HG03103 (cell line): ENCODE measurements around the gene PARP16.
A peak's percentile ranks its signal among the peaks of the same experiment; 100 is the strongest.

Experiments used
- ATAC-seq: cut with Tn5 transposase; IDR thresholded peaks from one replicate; pipeline ENCODE4 v1.9.1; 2021; ENCODE audit warnings: low read depth; ENCODE audit not compliant: unreplicated experiment

Gene PARP16

DNA sequence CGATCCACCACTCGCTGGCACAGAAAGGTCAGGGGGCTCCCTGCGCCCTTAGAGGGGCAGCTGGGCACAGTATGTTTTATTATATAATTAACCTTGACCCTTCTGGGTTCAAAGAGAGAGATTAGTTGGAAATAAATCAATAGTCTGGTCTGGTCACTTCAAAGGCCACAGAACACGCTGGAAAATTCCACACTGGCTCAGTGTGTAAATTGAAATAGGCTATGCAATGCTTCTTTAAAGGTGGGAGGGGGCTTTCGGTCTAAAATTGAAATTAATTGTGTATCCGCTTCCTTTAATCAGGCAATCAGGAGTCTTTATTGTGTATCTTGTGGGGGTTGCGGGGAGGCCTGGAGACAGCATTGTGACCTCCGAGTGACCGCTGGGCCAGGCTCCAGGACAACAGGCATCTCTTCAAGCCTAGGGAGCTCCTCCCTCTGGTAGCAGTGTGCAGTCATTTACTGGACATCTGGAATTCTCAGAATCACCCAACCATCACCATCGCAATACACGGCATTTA lies 25.8 kb upstream of the PARP16 start:
- no peak for ATAC-seq

DNA sequence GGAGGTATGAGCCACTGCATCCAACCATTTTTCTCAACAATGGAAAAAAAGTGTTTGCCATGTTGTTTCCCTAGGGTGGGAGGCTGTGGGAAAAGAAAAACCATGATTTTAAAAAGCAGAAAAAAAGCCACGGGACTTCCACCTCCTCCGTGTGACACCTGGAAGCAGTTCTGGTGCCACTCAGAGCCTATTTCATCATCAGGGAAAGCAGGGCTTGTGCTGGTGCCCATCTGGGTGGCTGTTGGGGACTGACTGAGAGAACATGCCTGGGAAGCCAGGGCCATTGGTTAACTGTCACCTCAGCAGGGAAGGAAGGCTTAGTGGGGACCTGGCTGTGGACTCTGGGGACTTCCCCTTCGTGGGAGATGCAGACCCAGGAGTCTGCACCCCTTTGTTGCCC lies 25.1 kb upstream of the PARP16 start:
- no peak for ATAC-seq

DNA sequence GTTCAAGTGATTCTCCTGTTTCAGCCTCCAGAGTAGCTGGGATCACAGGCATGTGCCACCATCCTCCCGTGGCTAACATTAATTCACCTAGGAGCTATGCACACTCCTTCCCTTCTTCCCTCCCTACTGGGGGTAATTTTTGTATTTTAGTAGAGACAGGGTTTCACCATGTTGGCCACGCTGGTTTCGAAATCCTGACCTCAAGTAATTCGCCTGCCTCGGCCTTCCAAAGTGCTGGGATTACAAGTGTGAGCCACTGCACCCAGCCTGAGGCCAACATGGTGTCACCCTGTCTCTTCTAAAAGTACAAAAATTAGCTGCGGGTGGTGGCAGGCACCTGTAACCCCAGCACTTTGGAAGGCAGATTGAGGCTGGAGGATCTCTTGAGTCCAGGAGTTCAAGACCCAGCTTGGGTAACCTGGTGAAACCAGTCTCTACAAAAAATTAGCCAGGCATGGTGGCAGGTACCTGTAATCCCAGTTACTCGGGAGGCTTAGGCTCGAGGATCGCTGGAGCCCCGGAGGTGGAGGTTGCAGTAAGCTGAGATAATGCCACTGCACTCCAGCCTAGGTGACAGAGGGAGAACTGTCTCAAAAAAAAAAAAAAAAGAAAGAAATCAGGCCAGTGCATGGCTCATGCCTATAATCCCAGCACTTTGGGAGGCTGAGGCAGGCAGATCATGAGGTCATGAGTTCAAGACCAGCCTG lies 23.9 kb upstream of the PARP16 start:
- ATAC-seq, result no peak

DNA sequence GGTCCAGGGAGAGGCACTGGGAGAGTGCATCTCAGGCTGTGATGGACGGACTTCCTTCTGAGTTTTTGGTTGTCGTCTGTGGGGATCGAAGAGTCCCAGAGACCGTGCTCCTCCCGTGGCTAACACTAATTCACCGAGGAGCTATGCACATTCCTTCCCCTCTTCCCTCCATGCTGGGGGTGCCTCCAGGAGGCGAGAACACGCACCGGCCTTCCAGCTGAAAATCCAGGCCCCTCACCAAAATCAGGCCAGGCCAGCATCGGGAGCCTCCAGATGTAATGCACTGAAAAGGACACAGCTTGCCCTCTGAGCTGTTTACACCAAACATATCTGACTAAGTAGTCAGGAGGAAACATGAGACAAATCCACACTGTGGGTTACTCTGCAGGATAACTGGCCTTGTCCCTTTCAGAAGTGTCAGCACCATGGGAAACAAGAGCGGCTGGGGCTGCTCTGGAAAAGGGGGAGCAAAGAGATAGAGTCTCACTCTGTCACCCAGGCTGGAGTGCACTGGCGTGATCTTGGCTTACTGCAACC lies 23.3 kb upstream of the PARP16 start:
- no peak for ATAC-seq

DNA sequence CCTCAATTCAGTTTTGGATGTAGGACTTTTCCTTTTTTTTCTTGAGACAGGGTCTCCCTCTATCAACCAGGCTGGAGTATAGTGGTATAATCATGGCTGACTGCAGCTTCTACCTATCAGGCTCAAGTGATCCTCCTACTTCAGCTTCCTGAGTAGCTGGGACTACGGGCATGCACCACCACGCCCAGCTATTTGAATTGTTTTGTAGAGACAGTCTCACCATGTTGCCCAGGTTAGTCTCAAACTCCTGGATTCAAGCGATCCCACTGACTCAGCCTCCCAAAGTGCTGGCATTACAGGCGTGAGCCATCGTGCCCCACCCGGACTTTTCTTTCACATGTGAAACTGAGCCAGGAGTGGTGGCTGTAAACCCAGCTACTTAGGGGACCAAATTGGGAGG lies 21.3 kb upstream of the PARP16 start:
- no peak for ATAC-seq

DNA sequence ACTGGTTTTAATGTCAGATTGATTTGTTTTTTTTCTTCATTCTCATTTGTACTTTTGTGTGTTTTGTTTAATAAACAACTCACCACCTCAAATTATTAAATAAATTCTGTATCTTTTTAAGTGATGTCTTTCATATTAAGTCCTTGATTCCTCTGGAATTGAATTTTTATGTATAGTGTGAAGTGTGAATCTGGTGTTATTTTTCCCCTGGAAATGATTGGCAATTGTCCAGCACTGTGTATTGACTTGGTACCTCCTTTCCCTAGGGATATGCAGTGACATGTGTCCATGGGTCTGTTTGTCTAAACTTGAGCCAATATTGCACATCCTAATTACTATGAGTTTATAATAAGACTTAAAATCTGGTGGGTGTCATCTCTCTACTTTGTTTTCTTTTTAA lies 19.9 kb upstream of the PARP16 start:
- no peak for ATAC-seq

DNA sequence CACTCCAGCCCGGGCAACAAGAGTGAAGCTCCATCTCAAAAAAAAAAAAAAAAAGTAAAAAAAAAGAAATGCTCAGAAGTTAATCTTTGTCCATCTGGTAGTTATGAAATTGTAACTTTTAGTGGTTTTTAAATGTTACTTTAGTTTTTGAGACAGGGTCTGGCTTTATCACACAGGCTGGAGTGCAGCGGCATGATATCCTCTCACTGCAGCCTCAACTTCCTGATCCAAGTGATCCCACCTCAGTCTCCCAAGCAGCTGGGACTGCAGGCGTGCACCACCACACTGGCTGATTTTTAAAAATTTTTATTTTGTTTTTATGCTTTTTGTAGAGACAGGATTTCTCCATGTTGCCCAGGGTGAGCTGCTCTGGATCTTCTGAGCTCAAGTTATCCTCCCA lies 19.1 kb upstream of the PARP16 start:
- no peak for ATAC-seq

DNA sequence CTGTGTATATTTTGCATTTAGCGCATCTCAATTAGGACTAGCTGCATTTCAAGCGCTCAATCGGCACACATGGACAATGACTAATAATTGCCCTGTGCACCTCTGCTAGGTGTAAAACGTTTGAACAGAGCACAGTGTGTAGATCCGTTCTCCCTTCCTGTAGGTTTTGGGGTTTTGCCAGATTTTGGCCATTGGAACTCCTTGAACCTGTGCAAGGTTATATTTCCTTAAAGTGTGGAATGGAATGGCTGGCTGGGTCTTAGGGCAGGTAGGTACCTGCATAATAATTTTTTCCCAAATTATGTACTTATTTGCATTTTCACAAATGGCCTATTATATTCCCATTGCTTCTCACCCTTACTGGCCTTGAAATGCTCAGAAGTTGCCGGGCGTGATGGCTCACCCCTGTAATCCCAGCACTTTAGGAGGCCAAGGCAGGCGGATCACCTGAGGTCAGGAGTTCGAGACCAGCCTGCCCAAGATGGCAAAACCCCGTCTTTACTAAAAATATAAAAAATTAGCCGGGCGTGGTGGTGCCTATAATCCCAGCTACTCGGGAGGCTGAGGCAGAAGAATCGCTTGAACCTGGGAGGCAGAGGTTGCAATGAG lies 18.6 kb upstream of the PARP16 start:
- ATAC-seq, result no peak

DNA sequence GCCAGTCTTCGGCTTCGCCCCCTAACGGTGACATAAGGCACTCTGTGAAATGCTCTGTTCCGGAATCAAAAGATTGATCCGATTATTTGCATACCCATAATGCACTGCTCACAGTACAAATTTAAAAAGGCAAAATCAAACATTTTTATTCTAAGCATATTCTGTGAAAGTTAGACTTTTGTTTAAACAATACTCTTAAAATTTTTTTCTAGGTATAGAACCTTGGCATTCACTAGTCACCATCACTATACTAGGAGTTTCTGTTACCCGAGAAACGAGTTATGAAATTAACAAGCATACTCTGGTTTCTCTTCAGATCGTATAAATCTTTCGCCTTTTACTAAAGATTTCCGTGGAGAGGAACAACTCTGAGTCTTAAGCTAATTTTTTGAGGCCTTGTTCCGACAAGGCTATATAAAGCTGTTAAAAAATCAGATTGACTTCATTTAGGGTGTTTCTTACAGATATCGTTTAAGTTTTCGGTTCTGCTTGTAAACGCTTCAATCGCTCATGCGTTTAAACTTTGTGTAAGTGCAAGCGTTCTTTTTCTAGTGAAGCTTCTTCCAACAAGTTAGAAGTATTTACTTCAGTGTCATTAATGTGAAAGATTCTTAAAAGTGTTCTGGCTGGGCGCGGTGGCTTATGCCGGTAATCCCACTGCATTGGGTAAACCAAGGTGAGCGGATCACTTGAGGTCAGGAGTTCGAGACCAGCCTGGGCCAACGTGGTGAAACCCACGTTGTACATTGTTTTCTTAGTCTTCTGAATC lies 17.9 kb upstream of the PARP16 start, which contains the start of gene RNU5B-1:
Gene RNU5B-1, plus strand, starts transcription at position 297 of the 769 bp plus-strand sequence.
- peak; percentile 72 for ATAC-seq

DNA sequence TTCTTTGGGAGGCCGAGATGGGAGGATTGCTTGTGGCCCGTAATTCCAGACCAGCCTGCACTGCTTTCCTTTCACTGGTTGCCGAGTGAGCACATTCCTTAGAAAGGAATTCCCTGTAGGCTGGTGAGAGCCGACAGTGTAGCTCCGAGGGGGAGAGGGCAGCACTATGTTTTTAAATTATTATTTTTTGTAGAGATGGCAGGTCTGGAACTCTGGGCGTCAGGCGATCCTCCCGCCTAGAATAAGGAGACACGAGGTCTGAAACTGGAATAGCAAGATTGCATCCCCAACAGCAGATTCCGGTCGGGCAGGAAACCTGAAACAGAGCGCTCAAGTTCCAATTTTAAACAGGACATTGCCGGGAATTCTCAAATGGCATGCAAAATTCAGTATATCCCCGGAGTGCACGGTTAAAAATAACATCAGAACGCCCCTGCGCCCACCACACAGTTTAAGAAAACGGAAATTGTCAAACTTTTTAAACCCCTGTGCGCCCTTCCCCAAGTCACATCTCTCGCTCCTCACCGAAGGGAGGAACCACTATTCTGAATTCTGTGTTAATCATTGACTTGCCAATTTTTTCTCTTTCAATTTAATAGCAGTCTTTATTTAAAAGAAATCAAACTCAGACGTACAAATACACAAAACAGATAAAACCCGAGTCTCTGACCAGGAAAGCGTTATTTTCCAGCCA lies 17.2 kb upstream of the PARP16 start:
- no peak for ATAC-seq

DNA sequence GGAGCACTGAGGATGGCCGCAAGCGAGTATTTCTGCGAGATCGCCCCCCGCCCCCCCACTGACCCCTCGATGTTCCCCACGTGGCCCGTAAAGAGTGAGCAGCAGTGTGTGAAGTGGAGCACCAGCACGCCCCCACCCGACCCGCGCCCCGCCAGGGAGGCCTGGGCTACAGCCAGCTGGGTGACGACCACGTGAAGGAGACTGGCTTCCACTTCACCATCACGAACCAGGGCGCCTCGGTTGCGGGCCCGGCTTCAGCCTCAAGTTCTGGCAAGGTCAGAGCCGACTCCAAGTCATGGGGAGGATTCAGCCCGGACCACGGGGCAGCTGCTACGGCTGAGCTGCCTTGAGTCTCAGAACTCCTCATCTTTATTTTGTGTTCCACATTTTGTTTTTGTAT lies 15.4 kb upstream of the PARP16 start:
- ATAC-seq, result no peak

DNA sequence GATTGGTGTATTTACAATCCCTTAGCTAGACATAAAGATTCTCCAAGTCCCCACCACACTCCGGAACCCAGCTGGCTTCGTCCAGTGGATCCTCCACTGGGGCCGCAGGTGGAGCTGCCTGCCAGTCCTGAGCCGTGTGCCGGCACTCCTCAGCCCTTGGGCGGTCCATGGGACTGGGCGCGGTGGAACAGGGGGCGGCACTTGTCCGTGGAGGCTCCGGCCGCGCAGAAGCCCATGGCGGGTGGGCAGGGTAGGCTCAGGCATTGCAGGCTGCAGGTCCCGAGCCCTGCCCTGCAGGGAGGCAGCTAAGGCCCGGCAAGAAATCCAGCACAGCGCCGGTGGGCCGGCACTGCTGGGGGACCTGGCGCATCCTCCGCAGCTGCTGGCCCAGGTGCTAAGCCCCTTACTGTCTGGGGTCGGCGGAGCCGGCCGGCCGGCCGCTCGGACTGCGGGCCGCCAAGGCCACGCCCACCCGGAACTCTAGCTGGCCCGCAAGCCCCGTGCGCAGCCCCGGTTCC lies 14.3 kb upstream of the PARP16 start:
- no peak for ATAC-seq

DNA sequence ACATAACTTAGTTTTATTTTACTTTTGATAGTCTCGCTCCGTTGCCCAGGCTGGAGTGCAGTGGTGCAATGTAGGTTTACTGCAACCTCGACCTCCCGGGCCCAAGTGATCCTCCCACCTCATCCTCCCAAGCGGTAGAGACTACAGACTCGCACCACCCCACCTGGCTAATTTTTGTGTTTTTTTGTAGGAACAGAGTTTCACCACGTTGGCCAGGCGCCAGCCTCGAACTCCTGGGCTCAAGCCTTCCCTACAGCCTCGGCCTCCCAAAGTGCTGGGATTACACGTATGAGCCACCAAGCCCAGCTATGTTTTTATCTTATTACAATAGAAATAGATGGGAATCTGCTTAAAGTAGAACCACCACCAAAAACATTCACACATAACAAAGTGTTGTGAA lies 12.0 kb upstream of the PARP16 start:
- no peak for ATAC-seq

DNA sequence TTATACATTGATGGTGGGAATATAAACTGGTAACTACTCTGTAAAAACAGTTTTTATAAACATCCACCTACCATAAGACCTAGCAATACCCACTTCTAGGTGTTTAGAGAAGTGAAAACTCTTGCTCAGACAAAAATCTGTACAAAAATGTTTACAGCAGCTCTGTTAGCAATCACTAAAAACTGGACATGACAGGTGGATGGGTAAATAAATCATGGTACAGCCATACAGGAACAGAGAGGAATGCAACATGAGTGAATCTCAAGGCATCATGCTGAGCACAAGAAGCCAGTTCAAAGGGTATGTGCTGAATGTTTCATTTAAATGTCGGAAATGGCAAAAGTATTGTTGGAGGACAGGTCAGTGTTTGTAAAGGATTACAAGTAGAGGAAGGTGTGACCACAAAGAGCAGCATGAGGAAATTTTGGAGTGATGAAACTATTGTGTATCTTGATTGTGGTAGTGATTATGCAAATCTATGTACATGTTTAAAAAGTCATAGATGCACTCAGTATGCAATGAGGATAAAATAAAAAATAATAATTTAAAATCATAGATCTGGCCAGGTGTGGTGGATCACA lies 6.3 kb upstream of the PARP16 start:
- ATAC-seq, result no peak

DNA sequence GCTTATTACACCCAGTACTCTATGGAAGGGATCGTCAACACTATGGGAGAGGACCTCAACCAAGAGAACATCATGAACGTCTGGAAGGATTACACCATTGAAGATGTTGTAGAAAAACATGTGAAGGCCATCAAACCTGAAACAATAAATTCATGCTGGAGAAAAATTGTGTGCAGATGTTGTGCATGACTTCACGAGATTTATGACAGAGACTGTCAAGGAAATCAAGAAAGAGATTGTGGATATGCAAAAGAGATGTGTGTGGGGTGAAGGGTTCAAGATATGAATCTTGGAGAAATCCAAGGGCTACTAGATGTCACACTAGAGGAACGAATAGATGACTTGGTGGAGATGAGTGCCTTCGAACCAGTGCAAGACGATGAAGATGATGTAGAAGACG lies 3.5 kb upstream of the PARP16 start:
- ATAC-seq, result no peak

DNA sequence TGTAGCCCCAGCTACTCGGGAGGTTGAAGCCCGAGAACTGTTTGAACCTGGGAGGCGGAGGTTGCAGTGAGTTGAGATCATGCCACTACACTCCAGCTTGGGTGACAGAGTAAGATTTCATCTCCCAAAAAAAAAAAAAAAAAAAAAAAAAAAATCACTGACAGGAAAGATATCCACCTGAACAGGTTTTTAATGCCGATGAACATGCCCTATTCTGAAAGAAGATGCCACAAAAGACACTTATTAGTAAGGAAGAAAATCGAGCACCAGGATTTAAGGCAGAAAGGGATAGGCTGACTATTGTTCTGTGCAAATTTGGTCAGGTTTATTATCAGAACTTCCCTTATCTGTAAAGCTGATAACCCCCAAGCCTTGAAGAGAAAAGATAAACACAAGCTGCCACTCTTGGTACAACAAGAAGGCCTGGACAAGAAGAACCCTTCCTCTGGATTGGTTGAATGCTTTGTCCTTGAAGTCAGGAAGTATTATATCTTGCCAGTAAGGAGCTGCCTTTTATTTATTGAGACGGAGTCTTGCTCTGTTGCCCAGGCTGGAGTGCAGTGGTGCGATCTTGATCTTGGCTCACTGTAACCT lies 2.7 kb upstream of the PARP16 start:
- ATAC-seq, result no peak

DNA sequence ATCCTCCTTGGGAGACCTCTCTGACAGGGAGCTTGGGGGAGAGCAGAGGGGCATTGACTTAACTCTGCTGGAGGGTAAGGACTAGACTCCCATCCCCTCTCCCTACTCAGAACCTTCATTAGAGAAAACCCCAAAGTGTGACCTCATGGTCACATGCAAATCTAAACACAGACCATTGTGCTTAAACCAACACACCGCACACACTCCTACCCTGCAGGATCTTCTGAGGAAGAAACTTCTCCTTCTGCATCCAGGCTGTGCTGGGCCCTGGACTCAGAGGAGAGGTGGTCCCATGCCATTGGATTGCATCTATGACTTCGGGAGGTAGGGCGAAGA lies 805 bp upstream of the PARP16 start:
- ATAC-seq, result no peak

DNA sequence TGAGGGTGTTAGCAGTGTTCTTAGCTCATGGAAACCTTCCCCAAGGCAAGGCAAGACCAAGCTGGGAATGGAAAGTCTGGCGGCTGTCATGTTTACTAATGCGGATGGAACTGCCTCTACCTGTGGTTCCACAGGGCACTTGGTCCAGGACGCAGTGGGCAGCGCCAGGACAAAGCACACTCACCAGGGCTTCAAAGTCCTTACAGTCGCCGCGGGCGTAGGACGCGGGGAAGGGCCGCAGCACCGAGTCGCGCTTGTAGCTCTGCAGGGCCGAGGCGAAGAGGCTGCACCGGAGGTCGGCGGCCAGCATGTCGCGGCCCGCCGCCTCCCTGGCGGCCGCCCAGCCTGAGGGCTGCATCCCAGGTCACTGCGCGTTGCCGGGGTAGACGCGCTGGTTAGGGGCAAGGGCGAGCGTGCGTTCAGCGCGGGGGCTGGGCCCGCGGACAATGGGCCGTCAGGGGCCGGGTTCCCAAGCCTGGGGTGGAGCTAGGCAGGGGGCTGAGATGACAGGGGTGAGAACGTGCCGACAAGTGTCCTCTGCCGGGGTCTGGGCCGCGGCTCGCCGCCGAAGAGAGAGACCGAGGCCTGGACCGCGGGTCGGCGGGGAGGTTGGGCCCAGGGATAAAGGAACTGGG lies 497 bp downstream of the PARP16 start:
- peak; percentile 23 for ATAC-seq

DNA sequence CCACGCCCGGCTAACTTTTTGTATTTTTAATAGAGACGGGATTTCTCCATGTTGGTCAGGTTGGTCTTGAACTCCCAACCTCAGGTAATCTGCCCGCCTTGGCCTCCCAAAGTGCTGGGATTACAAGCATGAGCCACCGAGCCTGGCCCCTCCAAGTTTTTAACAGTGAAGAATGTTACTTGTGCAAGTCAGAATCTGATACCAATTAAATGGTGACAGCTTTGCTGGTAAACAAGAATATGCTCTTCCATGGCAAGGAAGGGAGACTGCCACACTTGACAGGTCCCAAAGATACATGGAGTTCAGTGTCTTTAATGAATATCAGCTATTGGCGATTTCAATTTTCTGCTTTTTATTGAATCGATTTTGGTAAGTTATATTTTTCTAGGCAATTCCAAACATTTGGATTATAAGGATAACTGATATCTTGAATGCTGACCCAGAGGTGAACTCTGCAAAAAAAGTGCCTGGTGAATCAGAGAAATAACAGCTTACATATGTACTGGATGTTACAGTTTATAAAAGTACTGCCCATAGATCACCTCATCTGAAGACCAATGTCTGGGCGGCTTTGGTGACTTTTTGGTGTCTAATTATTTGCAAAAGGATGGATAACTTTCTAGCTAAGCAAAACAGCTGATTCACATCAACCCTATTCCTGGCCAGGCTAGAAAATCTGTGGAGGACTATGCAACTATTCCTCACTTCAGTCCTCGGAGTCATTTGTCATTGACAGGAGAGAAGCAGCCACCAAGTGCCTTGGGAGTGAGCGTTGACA lies 1.2 kb downstream of the PARP16 start:
- ATAC-seq, result no peak
